Smooth muscle cell (in vitro differentiated cells): ENCODE measurements around the gene SLC9A9. TPM values are rescaled to one million over a fixed set of nuclear protein-coding genes. Genes with fewer than 3 reads are reported as not detected.

Experiments
- DNase-seq: peaks from one replicate; lab custom pipeline; 2025; ENCODE audit not compliant: unreplicated experiment; lab: John Stamatoyannopoulos, UW
- H2AFZ ChIP-seq: fragments of 200-600 bp; sonication (generic); 2 replicates; pipeline ENCODE4 v1.6.0; 2016; ENCODE audit warnings: antibody characterized with exemption, low read depth, mild to moderate bottlenecking
- H3F3A ChIP-seq: fragments of 200-600 bp; sonication (generic); 2 replicates; pipeline ENCODE4 v1.6.0; 2017; ENCODE audit warnings: antibody characterized with exemption, low read depth
- H3K27ac ChIP-seq: fragments of 200-600 bp; sonication (generic); 2 replicates; pipeline ENCODE4 v1.5.1; 2016; ENCODE audit warnings: low read depth, mild to moderate bottlenecking
- H3K27me3 ChIP-seq: fragments of 200-600 bp; sonication (generic); 2 replicates; pipeline ENCODE4 v1.6.1; 2016; ENCODE audit warnings: low read depth, mild to moderate bottlenecking
- H3K36me3 ChIP-seq: fragments of 200-600 bp; sonication (generic); 2 replicates; pipeline ENCODE4 v1.5.1; 2016; ENCODE audit warnings: low read depth
- H3K4me1 ChIP-seq: fragments of 200-600 bp; sonication (generic); 2 replicates; pipeline ENCODE4 v1.5.1; 2016; ENCODE audit warnings: low read depth
- H3K4me2 ChIP-seq: fragments of 200-600 bp; sonication (generic); 2 replicates; pipeline ENCODE4 v1.6.0; 2016; ENCODE audit warnings: mild to moderate bottlenecking
- H3K4me3 ChIP-seq: fragments of 200-600 bp; sonication (generic); 2 replicates; pipeline ENCODE4 v1.5.1; 2016; ENCODE audit warnings: mild to moderate bottlenecking
- H3K79me2 ChIP-seq: fragments of 200-600 bp; sonication (generic); 2 replicates; pipeline ENCODE4 v1.6.0; 2016; ENCODE audit warnings: low read depth, mild to moderate bottlenecking
- H3K9ac ChIP-seq: fragments of 200-600 bp; sonication (generic); 2 replicates; pipeline ENCODE4 v1.6.0; 2016; ENCODE audit warnings: low read depth
- H3K9me3 ChIP-seq: fragments of 200-600 bp; sonication (generic); replicated peaks from 2 replicates; pipeline ENCODE4 v1.5.1; 2016; ENCODE audit warnings: low read depth
- H4K20me1 ChIP-seq: fragments of 200-600 bp; sonication (generic); 2 replicates; pipeline ENCODE4 v1.6.0; 2016; ENCODE audit warnings: low read depth
- CTCF ChIP-seq: fragments of 200-600 bp; sonication (generic); IDR thresholded peaks from 2 replicates; pipeline ENCODE4 v1.5.1; 2017; ENCODE audit warnings: borderline replicate concordance, mild to moderate bottlenecking, antibody characterized with exemption; ENCODE audit not compliant: insufficient read depth, poor library complexity, severe bottlenecking
- WGBS: methylation state at CpG from one replicate; pipeline ENCODE4 v1.1.7; 2016; ENCODE audit warnings: low lambda C conversion rate; 5-methylcytosine and 5-hydroxymethylcytosine counted together
- polyA plus RNA-seq: library from polyadenylated mRNA; unstranded; fragments of >200 nt; fragmentation: Nextera tagmentation; extraction: Ambion mirVana; gene quantifications from 2 replicates; pipeline ENCODE4 v1.2.1, GENCODE V29; 2016
- total RNA-seq: library from RNA; depleted of rRNA; stranded (reverse); fragments of >200 nt; gene quantifications from 2 replicates; pipeline ENCODE4 v1.2.3, GENCODE V29; 2014

Gene SLC9A9
- total and polyA plus RNA-seq, 2 experiments from 2014 or later = 4.0 to 8.9 TPM

GRCh38 chr3:143263852-143264513 is 584.3 kb downstream of the SLC9A9 start:
- Histone ChIP-seq H3K4me3 (no peak overlapping the region), H3K79me2 (no peaks in the 10 kb centered on the region), H3K9ac (no peak overlapping the region), H2AFZ (no peak overlapping the region), H3K4me1 (no peaks in the 10 kb centered on the region), H3K27ac (no peak overlapping the region), H3K36me3 (no peaks in the 10 kb centered on the region), H3K27me3 (no peaks in the 10 kb centered on the region), H3K4me2 (no peak overlapping the region), H3F3A (no peaks in the 10 kb centered on the region), H4K20me1 (no peaks in the 10 kb centered on the region), H3K9me3 (no peaks in the 10 kb centered on the region)
- DNase-seq = no peak
- WGBS = 72% methylated on average over 5 of the region's 5 CpGs
- no peak for TF ChIP-seq CTCF

DNA sequence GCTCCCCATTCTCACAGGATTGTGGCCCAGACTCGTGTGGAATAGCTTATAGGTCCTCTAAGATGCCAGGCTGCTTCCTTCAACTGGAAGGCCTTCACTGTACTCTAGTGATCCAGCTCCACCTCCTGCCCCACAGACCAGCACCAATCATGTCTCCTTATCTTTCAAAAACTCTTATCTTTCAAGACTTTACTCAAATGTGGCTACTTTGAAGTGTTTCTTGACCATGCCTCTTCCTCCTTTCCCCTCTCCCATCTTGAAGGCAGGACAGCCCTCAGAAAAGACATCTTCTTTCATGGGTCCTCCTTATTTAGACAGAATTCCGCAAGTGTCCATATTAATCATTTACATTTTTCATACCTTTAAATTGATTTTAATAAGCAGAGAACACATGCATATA is 586.4 kb downstream of the SLC9A9 start:
- no peaks in the 10 kb centered on the region for H3K9me3 ChIP-seq
- H3K4me2 ChIP-seq = no peak overlapping the region
- H3K27ac ChIP-seq = no peak overlapping the region
- no peaks in the 10 kb centered on the region for H3K4me1 ChIP-seq
- no peak overlapping the region for H3K9ac ChIP-seq
- no peak overlapping the region for H2AFZ ChIP-seq
- H3K36me3 ChIP-seq = no peaks in the 10 kb centered on the region
- no peaks in the 10 kb centered on the region for H3K27me3 ChIP-seq
- no peaks in the 10 kb centered on the region for H3F3A ChIP-seq
- no peaks in the 10 kb centered on the region for H4K20me1 ChIP-seq
- no peak for DNase-seq
- 85% methylated on average over 2 of the region's 2 CpGs for WGBS
- TF ChIP-seq CTCF = no peak
- no peaks in the 10 kb centered on the region for H3K79me2 ChIP-seq
- no peak overlapping the region for H3K4me3 ChIP-seq

DNA sequence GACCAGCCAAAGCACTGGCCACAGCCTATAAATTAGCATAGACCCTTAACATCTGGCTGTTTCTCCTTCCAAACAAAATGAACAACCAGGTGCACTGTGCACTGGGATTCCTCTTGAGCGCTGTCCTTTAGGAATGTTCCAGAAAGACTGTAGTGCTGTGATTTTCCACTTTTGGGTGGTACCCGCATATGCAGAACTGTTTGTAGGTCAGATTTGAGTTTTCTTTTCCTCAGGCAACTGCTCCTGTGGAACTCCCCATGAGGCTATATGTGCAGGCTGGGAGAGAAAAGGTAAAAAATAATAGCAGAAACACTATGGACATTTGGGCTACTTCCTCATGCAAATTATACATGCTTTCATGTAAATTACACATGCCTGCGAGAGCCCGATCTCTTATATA is 589.6 kb downstream of the SLC9A9 start:
- no peak overlapping the region for H3K4me3 ChIP-seq
- H3K79me2 ChIP-seq = no peaks in the 10 kb centered on the region
- H3K9ac ChIP-seq = no peak overlapping the region
- no peaks in the 10 kb centered on the region for H4K20me1 ChIP-seq
- no peak for DNase-seq
- 95% methylated on average over 4 of the region's 4 CpGs for WGBS
- H3K27me3 ChIP-seq = no peaks in the 10 kb centered on the region
- H3K36me3 ChIP-seq = no peaks in the 10 kb centered on the region
- no peak overlapping the region for H3K4me2 ChIP-seq
- no peaks in the 10 kb centered on the region for H3K9me3 ChIP-seq
- TF ChIP-seq CTCF = no peak
- no peak overlapping the region for H3K27ac ChIP-seq
- no peaks in the 10 kb centered on the region for H3K4me1 ChIP-seq
- no peak overlapping the region for H2AFZ ChIP-seq
- no peaks in the 10 kb centered on the region for H3F3A ChIP-seq

DNA sequence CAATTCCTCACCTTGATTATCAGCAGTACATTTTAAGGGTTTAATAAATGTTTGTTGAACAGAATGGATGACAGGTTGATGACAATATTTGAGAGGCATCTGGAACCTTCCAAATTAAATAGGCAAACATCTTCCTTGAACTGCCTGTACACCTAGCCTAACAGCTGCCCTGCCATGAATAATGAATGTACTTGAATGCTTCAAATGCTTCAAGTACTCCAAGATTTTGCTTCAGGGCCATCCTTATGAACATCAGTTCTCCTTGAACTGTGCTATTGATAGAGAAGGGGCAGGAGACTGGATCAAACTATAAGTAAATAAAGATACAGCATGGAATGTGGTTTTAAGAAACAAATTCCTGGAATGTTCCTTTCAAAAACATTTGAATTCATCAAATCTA is 591.9 kb downstream of the SLC9A9 start:
- Histone ChIP-seq H3K36me3 (no peaks in the 10 kb centered on the region), H4K20me1 (no peaks in the 10 kb centered on the region), H3K4me1 (no peaks in the 10 kb centered on the region), H3F3A (no peaks in the 10 kb centered on the region), H3K79me2 (no peaks in the 10 kb centered on the region), H3K27me3 (no peaks in the 10 kb centered on the region), H3K4me3 (no peak overlapping the region), H3K9ac (no peak overlapping the region), H3K4me2 (no peak overlapping the region), H3K27ac (no peak overlapping the region), H2AFZ (no peak overlapping the region), H3K9me3 (no peaks in the 10 kb centered on the region)
- DNase-seq = no peak
- TF ChIP-seq CTCF = no peak
